ENCODE results near the gene PON3. TPM values are rescaled to one million over a fixed set of nuclear protein-coding genes. Genes with fewer than 3 reads are reported as not detected.

The PON3 gene
- total RNA-seq, 4 donors from 2014 or later, result 0.31 to 2.3 (median 0.59) TPM; not detected in 1

- H3K9me3 ChIP-seq, result no peaks in the 10 kb centered on the region
- no peak for ATAC-seq
- no peak for TF ChIP-seq EP300 (IDR thresholded peaks at IDR 0.05)
- TF ChIP-seq CTCF (IDR thresholded peaks at IDR 0.05), result no peak
- no peak for TF ChIP-seq POLR2A (IDR thresholded peaks at IDR 0.05)
- no peak for TF ChIP-seq POLR2AphosphoS5 (IDR thresholded peaks at IDR 0.05)
- no peaks in the 10 kb centered on the region for H3K4me1 ChIP-seq
- WGBS, 2 donors (ENCODE audit: low coverage in 1 of 2), result 6% methylated on average over 7 of the region's 20 CpGs; no CpG with 5 or more reads in 1 of the 2 donors
- no peaks in the 10 kb centered on the region for H3K36me3 ChIP-seq
- no peak within 1 kb of the TSS for H3K4me3 ChIP-seq
- no peak within 1 kb of the TSS for H3K27ac ChIP-seq
- peaks cover 25% of the 10 kb centered on the region for H3K27me3 ChIP-seq
Measured at GRCh38 chr7:95324431-95324830, 71.7 kb downstream of the PON3 start, which contains the start of gene PON1. Gene PON1 (minus strand): TSS chr7:95324532. CDS start chr7:95324475, 57 bp downstream.

- no peak for ATAC-seq
- Histone ChIP-seq H3K4me3 (no peak overlapping the region), H3K4me1 (no peaks in the 10 kb centered on the region), H3K27me3 (peaks cover 25% of the 10 kb centered on the region), H3K9me3 (no peaks in the 10 kb centered on the region), H3K27ac (no peak overlapping the region), H3K36me3 (no peaks in the 10 kb centered on the region)
- no peak for TF ChIP-seq POLR2AphosphoS5 (IDR thresholded peaks at IDR 0.05)
- TF ChIP-seq CTCF (IDR thresholded peaks at IDR 0.05), result no peak
- no peak for TF ChIP-seq POLR2A (IDR thresholded peaks at IDR 0.05)
- TF ChIP-seq EP300 (IDR thresholded peaks at IDR 0.05), result no peak
- WGBS, 2 donors (ENCODE audit: low coverage in 1 of 2), result 72 to 90% methylated on average over 2 to 3 of the region's 9 CpGs
Measured at GRCh38 chr7:95323410-95324129, 72.6 kb downstream of the PON3 start.

GRCh38 chr7:95322854-95323253 lies 73.3 kb downstream of the PON3 start:
- no peaks in the 10 kb centered on the region for H3K4me1 ChIP-seq
- H3K9me3 ChIP-seq, result no peaks in the 10 kb centered on the region
- ATAC-seq, result no peak
- no peak overlapping the region for H3K4me3 ChIP-seq
- peaks cover 25% of the 10 kb centered on the region for H3K27me3 ChIP-seq
- no peak overlapping the region for H3K27ac ChIP-seq
- WGBS, 2 donors (ENCODE audit: low coverage in 1 of 2), result 69 to 100% methylated on average over 1 to 2 of the region's 2 CpGs
- TF ChIP-seq EP300 (IDR thresholded peaks at IDR 0.05) (no peak), POLR2AphosphoS5 (IDR thresholded peaks at IDR 0.05) (no peak), POLR2A (IDR thresholded peaks at IDR 0.05) (no peak), CTCF (IDR thresholded peaks at IDR 0.05) (no peak)
- H3K36me3 ChIP-seq, result no peaks in the 10 kb centered on the region

DNA sequence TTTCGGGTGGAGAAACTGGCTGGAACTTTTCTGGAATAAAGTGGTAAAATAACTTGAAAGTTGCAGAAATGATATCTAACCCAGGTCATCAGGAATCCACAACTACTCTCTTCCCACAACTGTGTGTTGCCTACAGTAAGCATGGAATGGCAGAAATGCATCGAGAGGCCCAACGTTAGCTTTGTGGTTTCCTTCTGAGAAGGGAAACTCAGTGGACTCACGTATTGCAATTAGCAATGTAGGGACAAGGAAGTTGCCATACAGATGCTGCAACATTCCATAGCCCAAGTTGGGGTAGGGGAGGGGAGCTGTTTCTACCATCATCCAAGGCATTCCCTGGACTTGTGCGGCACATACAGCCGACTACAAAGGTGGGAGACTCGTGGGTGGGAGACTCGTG lies 73.8 kb downstream of the PON3 start:
- ATAC-seq, result no peak
- WGBS, 2 donors (ENCODE audit: low coverage in 1 of 2), result 79 to 82% methylated on average over 5 to 8 of the region's 8 CpGs
- TF ChIP-seq CTCF (IDR thresholded peaks at IDR 0.05), result no peak
- TF ChIP-seq POLR2A (IDR thresholded peaks at IDR 0.05), result no peak
- TF ChIP-seq POLR2AphosphoS5 (IDR thresholded peaks at IDR 0.05), result no peak
- TF ChIP-seq EP300 (IDR thresholded peaks at IDR 0.05), result no peak
- H3K9me3 ChIP-seq, result no peaks in the 10 kb centered on the region
- no peaks in the 10 kb centered on the region for H3K4me1 ChIP-seq
- no peak overlapping the region for H3K27ac ChIP-seq
- H3K36me3 ChIP-seq, result no peaks in the 10 kb centered on the region
- no peak overlapping the region for H3K4me3 ChIP-seq
- H3K27me3 ChIP-seq, result peaks cover 25% of the 10 kb centered on the region

DNA sequence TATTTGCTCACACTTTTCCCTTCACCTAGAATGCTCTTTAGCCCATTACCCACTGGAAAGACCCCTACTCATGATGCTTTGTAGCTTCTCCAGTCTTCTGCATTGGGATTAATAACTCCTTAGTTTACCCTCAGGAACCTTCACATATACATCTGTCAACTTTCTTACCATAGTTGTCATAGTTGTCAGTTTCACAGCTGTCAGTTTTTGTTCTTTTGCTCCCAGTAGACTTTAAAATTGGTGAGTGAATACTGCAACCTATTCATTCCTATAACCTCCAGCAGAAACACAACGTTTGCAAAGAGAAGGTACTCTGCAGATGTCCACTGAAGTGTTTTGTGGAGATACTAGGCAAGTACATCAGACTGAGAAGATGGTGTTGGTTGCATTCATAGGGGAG lies 74.5 kb downstream of the PON3 start:
- Histone ChIP-seq H3K4me1 (no peaks in the 10 kb centered on the region), H3K27ac (no peak overlapping the region), H3K4me3 (no peak overlapping the region), H3K27me3 (peaks cover 25% of the 10 kb centered on the region), H3K9me3 (no peaks in the 10 kb centered on the region), H3K36me3 (no peaks in the 10 kb centered on the region)
- TF ChIP-seq POLR2AphosphoS5 (IDR thresholded peaks at IDR 0.05) (no peak), POLR2A (IDR thresholded peaks at IDR 0.05) (no peak), CTCF (IDR thresholded peaks at IDR 0.05) (no peak), EP300 (IDR thresholded peaks at IDR 0.05) (no peak)
- 63 to 71% methylated on average over 1 of the region's 1 CpG for WGBS, 2 donors (ENCODE audit: low coverage in 1 of 2)
- no peak for ATAC-seq

Measured in gastroesophageal sphincter (tissue), 4 donors.